GM23338 (cell line): Measurements from ENCODE around the gene TFEB. TPM values are rescaled to one million over a fixed set of nuclear protein-coding genes. Genes with fewer than 3 reads are reported as not detected.

ENCODE experiments used
- ATAC-seq: fragments of 200-7000 bp; cut with Tn5 transposase; 3 replicates; pipeline ENCODE4 v1.9.1; 2020
- DNase-seq: peaks from one replicate; pipeline ENCODE4 v3.0.0-alpha.2; 2015; ENCODE audit warnings: low spot score
- H2AFZ ChIP-seq: fragments of 200-600 bp; sonication (generic); 2 replicates; pipeline ENCODE4 v1.8.0; 2016; ENCODE audit warnings: antibody characterized with exemption, mild to moderate bottlenecking, moderate library complexity
- H3F3A ChIP-seq: fragments of 200-600 bp; sonication (generic); replicated peaks from 2 replicates; pipeline ENCODE4 v1.8.0; 2017; ENCODE audit warnings: antibody characterized with exemption, mixed run types, low read depth
- H3K27ac ChIP-seq: fragments of 200-600 bp; sonication (generic); 2 replicates; pipeline ENCODE4 v1.6.1; 2016; ENCODE audit warnings: low read depth
- H3K27me3 ChIP-seq: fragments of 200-600 bp; sonication (generic); 2 replicates; pipeline ENCODE4 v1.8.0; 2016; ENCODE audit warnings: mild to moderate bottlenecking, mixed run types, moderate library complexity; ENCODE audit not compliant: insufficient read depth
- H3K36me3 ChIP-seq: fragments of 200-600 bp; sonication (generic); 2 replicates; pipeline ENCODE4 v1.8.0; 2016; ENCODE audit warnings: mild to moderate bottlenecking; ENCODE audit not compliant: insufficient read depth
- H3K4me1 ChIP-seq: fragments of 200-600 bp; sonication (generic); 2 replicates; pipeline ENCODE4 v1.8.0; 2016; ENCODE audit warnings: mild to moderate bottlenecking, moderate library complexity; ENCODE audit not compliant: insufficient read depth
- H3K4me2 ChIP-seq: fragments of 200-600 bp; sonication (generic); 2 replicates; pipeline ENCODE4 v1.7.1; 2017; ENCODE audit warnings: mixed run types
- H3K4me3 ChIP-seq: fragments of 200-600 bp; sonication (generic); 2 replicates; pipeline ENCODE4 v1.6.1; 2016; ENCODE audit warnings: mixed run types
- H3K79me2 ChIP-seq: fragments of 200-600 bp; sonication (generic); replicated peaks from 2 replicates; pipeline ENCODE4 v1.8.0; 2017; ENCODE audit warnings: mild to moderate bottlenecking; ENCODE audit not compliant: insufficient read depth
- H3K9me2 ChIP-seq: fragments of 200-600 bp; sonication (generic); 2 replicates; pipeline ENCODE4 v1.8.0; 2017; ENCODE audit not compliant: insufficient read depth
- H4K20me1 ChIP-seq: fragments of 200-600 bp; sonication (generic); replicated peaks from 2 replicates; pipeline ENCODE4 v1.8.0; 2017; ENCODE audit warnings: mild to moderate bottlenecking; ENCODE audit not compliant: insufficient read depth
- H3K27ac Mint-ChIP-seq: 2 replicates; pipeline ENCODE4 v1.8.0; 2020; ENCODE audit warnings: inconsistent platforms, mild to moderate bottlenecking, moderate library complexity, mixed read lengths
- H3K27me3 Mint-ChIP-seq: 3 replicates; pipeline ENCODE4 v1.8.0; 2022; ENCODE audit warnings: low read depth, mild to moderate bottlenecking, moderate library complexity, mixed read lengths, inconsistent platforms; ENCODE audit not compliant: insufficient read depth, poor library complexity
- H3K36me3 Mint-ChIP-seq: 3 replicates; pipeline ENCODE4 v1.8.0; 2021; ENCODE audit warnings: low read depth, mild to moderate bottlenecking, inconsistent platforms, moderate library complexity, mixed read lengths
- H3K4me1 Mint-ChIP-seq: 3 replicates; pipeline ENCODE4 v1.8.0; 2020; ENCODE audit warnings: mild to moderate bottlenecking, inconsistent platforms, mixed read lengths
- H3K4me3 Mint-ChIP-seq: 3 replicates; pipeline ENCODE4 v1.8.0; 2021; ENCODE audit warnings: moderate library complexity, mild to moderate bottlenecking, inconsistent platforms, mixed read lengths
- H3K9me3 Mint-ChIP-seq: 3 replicates; pipeline ENCODE4 v1.8.0; 2020; ENCODE audit warnings: moderate library complexity, mild to moderate bottlenecking, inconsistent platforms, mixed read lengths
- CREB1 ChIP-seq: fragments of 250-450 bp; sonication (Bioruptor Pico); IDR thresholded peaks from 2 replicates; pipeline ENCODE4 v1.5.0; 2020; ENCODE audit warnings: low read depth, mild to moderate bottlenecking, moderate library complexity
- POLR2AphosphoS5 ChIP-seq: IDR thresholded peaks from 2 replicates; pipeline ENCODE4 v1.6.1; 2016; ENCODE audit warnings: antibody characterized with exemption, low read depth
- STAT1 ChIP-seq: IDR thresholded peaks from one replicate; pipeline ENCODE4 v1.6.1; 2016; ENCODE audit warnings: antibody characterized with exemption; ENCODE audit not compliant: unreplicated experiment
- ZNF114 ChIP-seq: fragments of 250-450 bp; sonication (Bioruptor Pico); IDR thresholded peaks from 2 replicates; pipeline ENCODE4 v1.5.0; 2020; ENCODE audit warnings: mild to moderate bottlenecking, moderate library complexity
- ZNF331 ChIP-seq: fragments of 250-450 bp; sonication (Bioruptor Pico); IDR thresholded peaks from 2 replicates; pipeline ENCODE4 v1.5.0; 2020; ENCODE audit warnings: low read depth, mild to moderate bottlenecking, moderate library complexity
- polyA plus RNA-seq: library from polyadenylated mRNA; unstranded; fragments of >200 nt; fragmentation: Nextera tagmentation; extraction: Ambion mirVana; gene quantifications from 2 replicates; pipeline ENCODE4 v1.2.1, GENCODE V29; 2016
- total RNA-seq: library from RNA; depleted of rRNA; stranded (reverse); fragments of >200 nt; shearing (Covaris generic); gene quantifications from 2 replicates; pipeline ENCODE4 v1.2.3, GENCODE V29; 2014
- TF ChIP-seq, protein P1 (sequence below): fragments of 250-450 bp; sonication (Bioruptor Pico); IDR thresholded peaks from 2 replicates; pipeline ENCODE4 v1.5.0; 2020; ENCODE audit warnings: mild to moderate bottlenecking, moderate library complexity
- TF ChIP-seq, protein P2 (sequence below): IDR thresholded peaks from 2 replicates; pipeline ENCODE4 v1.6.1; 2016; ENCODE audit warnings: antibody characterized with exemption

TFEB gene
- total and polyA plus RNA-seq, 2 experiments from 2014 or later: 1.3 to 4.3 TPM

DNA sequence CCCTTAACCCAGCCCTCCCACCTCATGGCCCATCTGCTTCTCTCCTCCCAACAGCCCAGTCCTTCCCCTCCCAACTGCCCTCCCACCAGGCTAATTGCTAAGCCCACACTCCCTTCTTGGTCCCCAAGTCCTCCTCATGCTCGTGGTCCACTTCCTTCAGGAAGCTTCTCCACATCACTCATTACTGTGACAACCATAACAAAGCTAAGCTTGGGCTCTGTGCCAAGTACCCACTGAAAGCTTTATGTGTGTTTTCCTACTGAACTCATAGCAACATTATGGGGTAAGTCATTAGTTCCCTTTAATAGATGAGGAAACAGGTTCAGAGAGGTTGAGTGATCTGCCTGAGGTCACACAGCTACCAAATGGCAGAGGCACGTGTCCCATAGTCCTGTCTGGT, 28.1 kb upstream of the TFEB start (continued):
- TF ChIP-seq POLR2AphosphoS5: no peak
- TF ChIP-seq CREB1: no peak
- no peak for TF ChIP-seq STAT1
- no peak for TF ChIP-seq ZNF114 (CRISPR knock-in tag)

DNA sequence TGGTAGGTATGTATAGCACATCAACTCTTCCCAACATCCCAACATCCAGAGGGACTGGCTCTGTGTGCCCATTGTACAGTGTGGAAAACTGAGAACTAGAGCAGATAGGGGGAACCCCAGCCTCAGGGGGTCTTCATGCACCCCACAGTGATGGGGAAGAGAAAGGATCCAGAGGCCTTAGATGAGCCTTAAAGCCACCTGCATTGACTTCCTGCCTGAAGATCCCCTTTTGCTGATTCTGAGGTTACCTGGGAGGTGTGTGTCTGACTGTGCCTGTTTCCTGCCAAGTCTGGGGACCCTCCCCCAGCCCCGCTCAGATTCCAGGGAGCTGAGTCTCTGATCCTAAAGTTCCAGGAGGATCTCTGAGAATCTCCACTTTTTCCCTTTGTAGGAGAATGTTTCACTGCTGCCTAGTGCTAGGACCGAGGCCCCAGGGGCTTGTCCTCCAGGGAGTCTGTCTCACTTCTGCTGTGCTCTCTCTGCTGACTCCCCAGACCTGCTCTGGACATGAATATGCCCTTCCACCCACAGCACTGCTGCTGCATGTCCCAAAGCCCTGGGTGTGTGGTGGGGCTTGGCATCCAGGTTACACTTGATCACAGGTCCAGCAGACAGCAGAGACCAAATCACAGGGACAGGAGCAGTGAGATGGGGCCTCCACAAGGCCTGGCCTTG, 24.6 kb upstream of the TFEB start:
- no peak overlapping the region for H3K4me3 Mint-ChIP-seq
- DNase-seq: no peak
- peaks cover 21% of the 10 kb centered on the region for H3K27me3 Mint-ChIP-seq
- no peak for ATAC-seq
- Histone ChIP-seq H4K20me1 (no peaks in the 10 kb centered on the region), H3K4me1 (no peaks in the 10 kb centered on the region), H3K9me2 (no peaks in the 10 kb centered on the region), H3F3A (no peaks in the 10 kb centered on the region), H3K4me3 (no peak overlapping the region), H3K36me3 (no peaks in the 10 kb centered on the region), H3K27me3 (no peaks in the 10 kb centered on the region), H3K27ac (no peak overlapping the region), H3K79me2 (no peaks in the 10 kb centered on the region), H2AFZ (0 out of 2 replicates have a peak overlapping the region, but pooled peaks have one; percentile 23), H3K4me2 (no peak overlapping the region)
- no peaks in the 10 kb centered on the region for H3K9me3 Mint-ChIP-seq
- H3K36me3 Mint-ChIP-seq: no peaks in the 10 kb centered on the region
- H3K27ac Mint-ChIP-seq: no peak overlapping the region
- TF ChIP-seq, protein P1, sequence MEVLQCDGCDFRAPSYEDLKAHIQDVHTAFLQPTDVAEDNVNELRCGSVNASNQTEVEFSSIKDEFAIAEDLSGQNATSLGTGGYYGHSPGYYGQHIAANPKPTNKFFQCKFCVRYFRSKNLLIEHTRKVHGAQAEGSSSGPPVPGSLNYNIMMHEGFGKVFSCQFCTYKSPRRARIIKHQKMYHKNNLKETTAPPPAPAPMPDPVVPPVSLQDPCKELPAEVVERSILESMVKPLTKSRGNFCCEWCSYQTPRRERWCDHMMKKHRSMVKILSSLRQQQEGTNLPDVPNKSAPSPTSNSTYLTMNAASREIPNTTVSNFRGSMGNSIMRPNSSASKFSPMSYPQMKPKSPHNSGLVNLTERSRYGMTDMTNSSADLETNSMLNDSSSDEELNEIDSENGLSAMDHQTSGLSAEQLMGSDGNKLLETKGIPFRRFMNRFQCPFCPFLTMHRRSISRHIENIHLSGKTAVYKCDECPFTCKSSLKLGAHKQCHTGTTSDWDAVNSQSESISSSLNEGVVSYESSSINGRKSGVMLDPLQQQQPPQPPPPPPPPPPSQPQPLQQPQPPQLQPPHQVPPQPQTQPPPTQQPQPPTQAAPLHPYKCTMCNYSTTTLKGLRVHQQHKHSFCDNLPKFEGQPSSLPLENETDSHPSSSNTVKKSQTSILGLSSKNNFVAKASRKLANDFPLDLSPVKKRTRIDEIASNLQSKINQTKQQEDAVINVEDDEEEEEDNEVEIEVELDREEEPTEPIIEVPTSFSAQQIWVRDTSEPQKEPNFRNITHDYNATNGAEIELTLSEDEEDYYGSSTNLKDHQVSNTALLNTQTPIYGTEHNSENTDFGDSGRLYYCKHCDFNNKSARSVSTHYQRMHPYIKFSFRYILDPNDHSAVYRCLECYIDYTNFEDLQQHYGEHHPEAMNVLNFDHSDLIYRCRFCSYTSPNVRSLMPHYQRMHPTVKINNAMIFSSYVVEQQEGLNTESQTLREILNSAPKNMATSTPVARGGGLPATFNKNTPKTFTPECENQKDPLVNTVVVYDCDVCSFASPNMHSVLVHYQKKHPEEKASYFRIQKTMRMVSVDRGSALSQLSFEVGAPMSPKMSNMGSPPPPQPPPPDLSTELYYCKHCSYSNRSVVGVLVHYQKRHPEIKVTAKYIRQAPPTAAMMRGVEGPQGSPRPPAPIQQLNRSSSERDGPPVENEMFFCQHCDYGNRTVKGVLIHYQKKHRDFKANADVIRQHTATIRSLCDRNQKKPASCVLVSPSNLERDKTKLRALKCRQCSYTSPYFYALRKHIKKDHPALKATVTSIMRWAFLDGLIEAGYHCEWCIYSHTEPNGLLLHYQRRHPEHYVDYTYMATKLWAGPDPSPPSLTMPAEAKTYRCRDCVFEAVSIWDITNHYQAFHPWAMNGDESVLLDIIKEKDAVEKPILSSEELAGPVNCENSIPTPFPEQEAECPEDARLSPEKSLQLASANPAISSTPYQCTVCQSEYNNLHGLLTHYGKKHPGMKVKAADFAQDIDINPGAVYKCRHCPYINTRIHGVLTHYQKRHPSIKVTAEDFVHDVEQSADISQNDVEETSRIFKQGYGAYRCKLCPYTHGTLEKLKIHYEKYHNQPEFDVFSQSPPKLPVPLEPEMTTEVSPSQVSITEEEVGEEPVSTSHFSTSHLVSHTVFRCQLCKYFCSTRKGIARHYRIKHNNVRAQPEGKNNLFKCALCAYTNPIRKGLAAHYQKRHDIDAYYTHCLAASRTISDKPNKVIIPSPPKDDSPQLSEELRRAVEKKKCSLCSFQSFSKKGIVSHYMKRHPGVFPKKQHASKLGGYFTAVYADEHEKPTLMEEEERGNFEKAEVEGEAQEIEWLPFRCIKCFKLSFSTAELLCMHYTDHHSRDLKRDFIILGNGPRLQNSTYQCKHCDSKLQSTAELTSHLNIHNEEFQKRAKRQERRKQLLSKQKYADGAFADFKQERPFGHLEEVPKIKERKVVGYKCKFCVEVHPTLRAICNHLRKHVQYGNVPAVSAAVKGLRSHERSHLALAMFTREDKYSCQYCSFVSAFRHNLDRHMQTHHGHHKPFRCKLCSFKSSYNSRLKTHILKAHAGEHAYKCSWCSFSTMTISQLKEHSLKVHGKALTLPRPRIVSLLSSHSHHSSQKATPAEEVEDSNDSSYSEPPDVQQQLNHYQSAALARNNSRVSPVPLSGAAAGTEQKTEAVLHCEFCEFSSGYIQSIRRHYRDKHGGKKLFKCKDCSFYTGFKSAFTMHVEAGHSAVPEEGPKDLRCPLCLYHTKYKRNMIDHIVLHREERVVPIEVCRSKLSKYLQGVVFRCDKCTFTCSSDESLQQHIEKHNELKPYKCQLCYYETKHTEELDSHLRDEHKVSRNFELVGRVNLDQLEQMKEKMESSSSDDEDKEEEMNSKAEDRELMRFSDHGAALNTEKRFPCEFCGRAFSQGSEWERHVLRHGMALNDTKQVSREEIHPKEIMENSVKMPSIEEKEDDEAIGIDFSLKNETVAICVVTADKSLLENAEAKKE (CRISPR knock-in tag): no peak
- no peak for TF ChIP-seq ZNF331
- TF ChIP-seq, protein P2, sequence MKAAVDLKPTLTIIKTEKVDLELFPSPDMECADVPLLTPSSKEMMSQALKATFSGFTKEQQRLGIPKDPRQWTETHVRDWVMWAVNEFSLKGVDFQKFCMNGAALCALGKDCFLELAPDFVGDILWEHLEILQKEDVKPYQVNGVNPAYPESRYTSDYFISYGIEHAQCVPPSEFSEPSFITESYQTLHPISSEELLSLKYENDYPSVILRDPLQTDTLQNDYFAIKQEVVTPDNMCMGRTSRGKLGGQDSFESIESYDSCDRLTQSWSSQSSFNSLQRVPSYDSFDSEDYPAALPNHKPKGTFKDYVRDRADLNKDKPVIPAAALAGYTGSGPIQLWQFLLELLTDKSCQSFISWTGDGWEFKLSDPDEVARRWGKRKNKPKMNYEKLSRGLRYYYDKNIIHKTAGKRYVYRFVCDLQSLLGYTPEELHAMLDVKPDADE: no peak
- peaks cover 7% of the 10 kb centered on the region for H3K4me1 Mint-ChIP-seq
